Putamen (tissue), 1 donor: ENCODE results near the gene STAT5A.
"Not testable (repeated sequence)": the region's sequence is repeated elsewhere in the genome, so short reads cannot be mapped to it uniquely, and the experiment has no call there.

ENCODE experiments used
- DNase-seq: peaks from one replicate; pipeline ENCODE4 v3.0.0-alpha.2; 2016; ENCODE audit warnings: low spot score

The STAT5A gene

GRCh38 chr17:42287977-42288802 is at the start of gene STAT5A:
Gene STAT5A, plus strand, starts transcription at chr17:42288498. Its CDS starts 914 bp downstream, at chr17:42289412.
- peak; percentile 68 for DNase-seq

- DNase-seq, result not testable (repeated sequence)
Measured at GRCh38 chr17:42239576-42239975, 48.7 kb upstream of the STAT5A start.

DNA sequence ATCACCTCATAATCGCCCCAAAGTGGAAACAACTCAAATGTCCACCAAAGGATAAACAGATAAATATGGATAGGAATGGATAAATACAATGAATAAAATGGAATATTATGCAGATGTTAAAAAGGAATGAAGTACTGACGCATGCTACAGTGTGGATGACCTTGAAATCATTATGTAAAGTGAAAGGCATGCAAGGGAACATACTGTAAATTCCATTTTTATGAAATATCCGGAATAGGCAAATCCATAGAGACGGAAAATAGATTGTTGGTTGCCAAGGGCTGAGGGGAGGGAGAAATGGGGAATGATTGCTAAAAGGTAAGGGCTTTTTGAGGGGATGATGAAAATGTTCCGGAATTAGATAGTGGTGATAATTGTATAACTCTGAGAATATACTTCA is 48.1 kb upstream of the STAT5A start:
- DNase-seq, result no peak

GRCh38 chr17:42240863-42241262 is 47.4 kb upstream of the STAT5A start:
- DNase-seq, result not testable (repeated sequence)

DNA sequence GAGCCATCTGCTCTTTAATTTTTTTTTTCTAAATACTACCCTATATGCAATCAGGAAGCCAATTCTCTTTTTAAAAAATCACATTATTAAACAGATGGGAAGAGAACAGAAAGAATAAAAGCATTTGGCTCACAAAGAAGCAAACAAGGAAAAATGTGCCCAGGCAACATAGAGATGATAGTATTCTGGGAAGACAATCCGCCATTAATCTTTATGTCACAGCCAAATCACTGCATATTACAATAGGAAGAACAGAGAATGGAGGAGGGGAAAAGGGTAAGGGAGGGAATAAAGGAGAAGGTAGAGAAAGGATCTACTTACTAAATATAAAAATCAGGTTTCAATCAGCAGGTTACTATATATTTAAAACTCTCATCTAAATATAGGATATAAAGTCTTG is 46.4 kb upstream of the STAT5A start:
- no peak for DNase-seq

- DNase-seq, result no peak
Measured at GRCh38 chr17:42243493-42243982, 44.8 kb upstream of the STAT5A start.

DNA sequence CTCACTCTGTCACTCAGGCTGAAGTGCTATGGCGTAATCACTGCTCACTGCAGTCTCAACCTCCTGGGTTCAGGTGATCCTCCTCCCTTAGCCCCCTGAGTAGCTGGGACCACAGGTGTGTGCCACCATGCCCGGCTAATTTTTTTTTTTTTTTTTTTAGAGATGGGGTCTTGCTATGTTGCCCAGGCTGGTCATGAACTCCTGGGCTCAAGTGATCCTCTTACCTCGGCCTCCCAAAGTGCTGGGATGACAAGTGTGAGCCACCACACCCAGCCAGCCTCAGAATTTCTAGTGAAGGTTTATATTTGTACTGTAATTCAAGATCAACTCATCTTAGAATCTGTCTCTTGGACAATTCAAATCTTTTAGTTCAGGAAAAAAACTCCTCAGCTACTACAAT is 44.2 kb upstream of the STAT5A start:
- DNase-seq, result not testable (repeated sequence)

- DNase-seq, result not testable (repeated sequence)
Measured at GRCh38 chr17:42245183-42245582, 43.1 kb upstream of the STAT5A start.

- no peak for DNase-seq
Measured at GRCh38 chr17:42246515-42246914, 41.8 kb upstream of the STAT5A start.

DNA sequence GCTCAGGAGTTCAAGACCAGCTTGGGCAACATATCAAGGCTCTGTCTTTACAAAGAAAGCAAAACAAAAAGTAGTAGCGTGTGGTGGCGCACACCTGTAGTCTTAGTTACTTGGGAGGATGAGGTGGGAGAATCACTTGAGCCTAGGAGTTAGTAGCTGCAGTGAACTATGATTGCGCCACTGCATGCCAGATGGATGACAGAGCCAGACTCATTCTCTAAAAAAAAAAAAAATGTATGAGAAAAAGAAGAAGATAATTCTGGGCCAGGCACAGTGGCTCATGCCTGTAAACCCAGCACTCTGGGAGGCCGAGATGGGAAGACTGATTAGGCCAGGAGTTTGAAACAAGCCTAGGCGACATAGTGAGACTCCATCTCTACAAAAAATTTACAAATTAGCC is 40.6 kb upstream of the STAT5A start:
- DNase-seq, result no peak

GRCh38 chr17:42248351-42249179 is 39.7 kb upstream of the STAT5A start:
- DNase-seq, result peak; percentile 91

DNA sequence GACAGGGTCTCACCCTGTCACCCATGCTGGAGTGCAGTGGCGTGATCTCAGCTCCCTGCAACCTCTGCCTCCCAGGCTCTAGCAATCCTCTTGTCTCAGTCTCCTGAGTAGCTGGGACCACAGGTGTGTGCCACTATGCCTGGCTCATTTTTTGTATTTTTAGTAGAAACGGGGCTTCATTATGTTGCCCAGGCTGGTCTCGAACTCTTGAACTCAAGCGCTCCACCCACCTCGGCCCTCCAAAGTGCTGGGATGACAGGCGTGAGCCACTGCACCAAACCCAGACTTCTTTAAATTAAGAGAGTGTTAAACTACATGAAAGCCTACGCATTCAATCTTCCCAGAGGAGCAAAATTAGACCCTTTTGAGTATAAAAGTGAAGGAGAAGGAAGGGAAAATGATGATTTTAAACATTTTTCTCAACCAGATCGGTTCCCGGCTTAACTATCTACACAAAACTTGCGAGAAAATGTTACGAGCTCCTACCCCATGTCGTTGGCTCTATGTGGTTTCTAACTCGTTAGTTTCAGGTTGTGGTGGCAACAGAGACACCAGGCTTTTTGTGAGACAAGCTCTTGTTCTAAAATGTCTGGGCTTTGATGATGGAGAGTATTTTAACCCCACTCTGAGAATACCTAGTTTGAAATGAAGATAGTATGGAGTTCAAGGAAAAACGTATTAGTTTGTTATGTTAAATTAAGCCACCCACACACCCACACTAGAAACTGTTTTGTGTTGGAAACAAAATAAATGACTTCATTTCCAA is 38.4 kb upstream of the STAT5A start:
- DNase-seq, result peak; percentile 16

DNA sequence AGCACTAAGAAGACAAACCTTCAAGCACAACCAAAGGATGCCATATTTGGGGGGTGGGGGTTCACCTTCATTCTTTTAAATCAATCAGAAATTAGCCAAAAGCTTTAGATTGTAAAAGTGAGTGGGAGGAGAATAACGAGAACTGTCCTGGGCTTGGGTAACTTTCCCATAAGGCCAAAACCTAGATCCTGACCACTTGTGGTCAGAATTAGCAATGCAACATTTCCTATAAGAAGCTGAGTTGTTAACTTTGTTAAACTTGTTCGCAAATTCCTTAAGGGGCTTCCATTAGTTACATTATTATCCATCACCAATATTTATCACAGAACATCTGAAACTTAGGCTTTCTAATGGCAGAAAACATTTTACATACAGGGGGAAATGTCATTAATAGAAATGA is 37.2 kb upstream of the STAT5A start:
- no peak for DNase-seq

GRCh38 chr17:42252597-42253550 is 35.4 kb upstream of the STAT5A start:
- DNase-seq, result no peak

- no peak for DNase-seq
Measured at GRCh38 chr17:42253578-42253977, 34.7 kb upstream of the STAT5A start.

- no peak for DNase-seq
Measured at GRCh38 chr17:42255445-42255844, 32.9 kb upstream of the STAT5A start.

DNA sequence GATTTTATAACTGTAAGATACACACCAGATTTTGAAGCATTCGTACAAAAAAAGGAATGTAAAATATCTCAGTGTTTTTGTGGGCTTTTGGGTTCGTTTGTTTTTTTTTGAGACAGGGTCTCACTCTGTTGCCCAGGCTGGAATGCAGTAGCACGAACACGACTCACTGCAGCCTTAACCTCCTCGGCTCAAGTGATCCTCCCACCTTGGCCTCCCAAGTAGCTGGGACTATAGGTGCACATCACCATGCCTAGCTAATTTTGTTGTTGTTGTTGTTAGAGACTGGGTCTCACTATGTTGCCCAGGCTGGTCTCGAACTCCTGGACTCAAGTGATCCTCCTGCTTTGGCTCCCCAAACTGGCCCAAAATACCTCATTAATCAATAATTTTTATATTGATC is 28.0 kb upstream of the STAT5A start:
- DNase-seq, result no peak

DNA sequence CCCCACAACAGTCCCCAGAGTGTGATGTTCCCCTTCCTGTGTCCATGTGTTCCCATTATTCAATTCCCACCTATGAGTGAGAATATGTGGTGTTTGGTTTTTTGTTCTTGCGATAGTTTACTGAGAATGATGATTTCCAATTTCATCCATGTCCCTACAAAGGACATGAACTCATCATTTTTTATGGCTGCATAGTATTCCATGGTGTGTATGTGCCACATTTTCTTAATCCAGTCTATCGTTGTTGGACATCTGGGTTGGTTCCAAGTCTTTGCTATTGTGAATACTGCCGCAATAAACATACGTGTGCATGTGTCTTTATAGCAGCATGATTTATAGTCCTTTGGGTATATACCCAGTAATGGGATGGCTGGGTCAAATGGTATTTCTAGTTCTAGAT is 23.9 kb upstream of the STAT5A start:
- not testable (repeated sequence) for DNase-seq

DNA sequence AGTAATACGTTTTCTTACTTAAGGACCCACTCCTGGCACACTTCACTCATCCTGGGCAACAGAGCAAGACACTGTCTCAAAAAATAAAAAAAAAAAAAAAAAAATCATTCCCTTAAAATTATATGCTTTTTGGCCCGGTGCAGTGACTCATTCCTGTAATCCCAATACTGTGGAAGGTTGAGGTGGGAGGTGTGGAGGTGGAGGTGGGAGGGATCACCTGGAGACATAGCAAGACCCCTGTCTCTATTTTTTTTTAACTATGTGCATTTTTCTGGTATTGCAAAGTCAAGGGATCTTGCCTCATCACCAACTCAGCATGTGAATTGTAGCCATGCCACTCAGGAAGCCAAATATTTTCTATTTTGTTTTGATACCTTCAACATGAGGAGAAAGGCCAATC is 21.8 kb upstream of the STAT5A start:
- DNase-seq, result no peak

GRCh38 chr17:42266918-42267766 is 21.2 kb upstream of the STAT5A start:
- no peak for DNase-seq
